Activated CD4-positive, alpha-beta T cell treated with anti-CD3 and anti-CD28 coated beads for 4 hours (primary cell): ENCODE results near the gene AGFG1.

Experiments used
- DNase-seq, 2 donors: peaks; one replicate each; pipeline ENCODE4 v3.0.0-alpha.2; 2020

AGFG1 gene

DNA sequence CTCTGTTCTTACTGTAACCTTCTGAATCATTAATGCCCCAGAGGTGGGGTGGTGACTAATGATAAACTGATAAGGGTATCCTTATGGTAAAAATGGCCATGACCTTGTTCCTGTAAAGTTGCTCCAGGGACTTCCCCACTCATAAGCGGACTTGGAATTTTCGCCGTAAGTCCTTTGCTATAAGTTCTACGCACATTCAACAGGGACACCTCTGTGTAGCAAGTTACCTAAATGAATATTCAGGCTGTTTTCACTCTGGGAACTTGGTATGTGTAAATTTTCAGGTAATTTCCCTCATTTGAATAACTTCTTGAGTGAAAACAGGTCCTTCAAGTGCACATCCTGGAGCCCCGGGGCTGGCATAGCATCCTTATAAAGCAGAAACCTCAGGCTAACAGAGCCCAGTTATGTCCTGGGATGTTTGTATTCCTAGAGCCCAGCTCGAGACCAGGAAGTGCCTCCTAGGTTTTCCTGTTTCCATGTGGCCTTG lies 9.4 kb upstream of the AGFG1 start:
- DNase-seq, result peak in 1 of 2 donors; percentile 34

DNA sequence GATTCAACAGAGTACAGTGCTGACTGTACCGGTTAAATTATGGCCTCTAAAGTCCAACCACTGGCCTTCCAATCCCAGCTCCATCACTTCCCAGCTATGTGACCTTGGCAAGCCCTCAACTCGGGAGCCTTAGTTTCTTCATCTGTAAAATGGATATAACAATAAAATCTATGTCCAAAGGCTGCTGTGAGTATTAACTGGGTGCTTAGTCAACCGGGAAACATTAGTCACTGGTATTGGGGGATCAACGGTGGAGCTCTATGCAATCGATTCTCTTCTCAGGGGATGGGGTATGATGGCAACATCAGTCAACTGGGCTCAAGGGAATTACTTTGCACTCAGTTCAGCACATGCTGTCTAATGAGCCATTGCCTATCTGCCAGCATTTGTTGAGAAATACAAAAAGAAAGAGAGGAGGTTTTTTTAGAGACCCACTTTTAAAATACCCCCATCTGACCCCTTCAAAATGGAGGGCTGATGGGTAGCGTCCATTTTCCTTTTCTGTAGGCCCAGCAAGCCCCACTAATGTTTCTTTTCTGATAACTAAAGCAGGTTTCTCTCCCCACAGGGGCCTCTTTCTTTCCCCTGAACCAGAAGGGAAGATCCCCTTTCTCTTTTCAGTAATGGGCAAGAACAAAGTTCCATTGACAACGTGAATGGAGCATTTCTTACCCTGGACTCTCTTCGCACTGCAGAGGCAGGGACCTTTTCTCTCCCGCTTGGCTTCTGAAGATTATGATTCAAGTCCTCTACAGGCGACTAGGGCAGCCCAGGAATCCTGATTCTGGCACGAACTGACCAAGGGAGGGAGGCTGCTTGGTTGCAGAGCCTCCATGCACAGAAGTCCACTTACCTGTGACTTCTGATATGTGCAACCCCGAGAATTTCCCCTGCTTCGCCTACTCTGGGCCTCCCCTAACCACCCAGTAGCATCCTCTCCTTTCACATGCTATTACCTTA lies 8.7 kb upstream of the AGFG1 start:
- DNase-seq, result peak in 1 of 2 donors; percentile 30

DNA sequence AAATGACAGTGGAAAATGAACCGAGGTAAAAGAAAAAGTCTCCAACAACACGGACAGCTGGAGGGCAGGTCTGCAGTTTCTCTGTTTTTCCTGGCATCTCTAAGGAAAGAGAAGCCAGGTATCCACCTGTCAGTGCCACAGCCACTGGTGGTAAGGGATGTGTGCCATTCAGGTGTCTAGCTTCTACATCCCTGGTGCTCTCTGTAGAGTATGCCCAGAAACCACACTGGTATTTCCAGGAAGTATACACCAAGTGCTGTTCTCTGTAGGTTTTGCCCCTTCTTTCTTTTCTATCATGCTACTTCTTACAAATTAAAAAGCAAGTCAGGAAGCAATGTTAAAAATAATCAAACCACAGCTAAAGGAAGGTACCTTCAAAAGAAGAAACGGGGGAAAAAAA lies 7.6 kb upstream of the AGFG1 start:
- peak; percentile 25 to 36 for DNase-seq

DNA sequence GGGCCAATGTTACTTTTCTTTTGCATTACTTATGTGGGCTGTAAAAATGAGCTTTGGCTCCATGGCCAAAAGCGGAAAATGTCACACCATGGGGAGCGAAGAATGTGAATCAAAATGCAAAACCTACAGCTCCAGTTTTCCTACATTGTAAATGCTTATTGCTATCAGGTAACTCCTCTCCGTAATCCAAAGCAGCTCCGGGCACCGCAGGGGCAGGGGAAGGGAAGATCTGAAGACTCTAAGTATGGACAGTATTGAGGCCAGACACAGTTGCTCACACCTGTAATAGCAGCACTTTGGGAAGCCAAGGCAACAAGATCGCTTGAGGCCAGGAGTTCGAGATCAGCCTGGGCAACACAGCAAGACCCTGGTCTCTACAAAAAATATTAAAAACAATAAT lies 7.1 kb upstream of the AGFG1 start:
- DNase-seq, result peak; percentile 26 to 29

DNA sequence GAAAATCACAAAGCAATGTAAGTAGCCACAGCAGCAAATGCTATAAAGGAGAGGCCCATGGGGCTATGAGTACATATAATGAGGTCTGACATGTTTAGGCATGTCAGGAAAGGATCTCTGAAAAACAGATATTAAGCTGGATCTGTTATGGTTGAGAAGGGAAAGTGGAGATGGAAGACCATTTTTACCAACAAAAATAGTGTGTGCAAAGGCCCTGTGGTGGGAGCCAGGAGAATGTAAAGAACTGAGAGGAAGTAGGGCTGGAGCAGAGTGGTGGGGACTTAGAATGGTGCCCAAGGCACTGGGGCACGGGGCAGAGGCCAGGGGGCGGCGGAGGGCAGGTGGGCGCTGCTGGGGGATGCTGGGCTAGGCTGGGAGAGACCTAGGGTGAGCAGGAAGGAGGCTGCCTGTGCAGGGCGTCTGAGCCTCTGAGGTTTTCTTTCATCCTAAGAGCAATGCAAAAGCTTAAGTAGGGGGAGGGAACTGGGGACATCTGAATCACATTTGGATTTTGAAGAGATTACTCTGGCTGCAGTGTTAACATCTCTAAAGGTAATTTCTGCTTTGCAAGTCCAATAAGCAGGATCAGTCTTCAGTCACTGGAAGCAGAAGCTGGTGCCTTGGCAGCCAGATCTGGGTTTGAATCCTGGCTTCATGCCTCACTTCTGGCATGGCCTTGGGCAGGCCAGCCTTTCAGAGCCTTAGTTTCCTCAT lies 4.9 kb upstream of the AGFG1 start:
- no peak for DNase-seq

- DNase-seq, result no peak
Measured at GRCh38 chr2:227471412-227471811, 544 bp upstream of the AGFG1 start.

DNA sequence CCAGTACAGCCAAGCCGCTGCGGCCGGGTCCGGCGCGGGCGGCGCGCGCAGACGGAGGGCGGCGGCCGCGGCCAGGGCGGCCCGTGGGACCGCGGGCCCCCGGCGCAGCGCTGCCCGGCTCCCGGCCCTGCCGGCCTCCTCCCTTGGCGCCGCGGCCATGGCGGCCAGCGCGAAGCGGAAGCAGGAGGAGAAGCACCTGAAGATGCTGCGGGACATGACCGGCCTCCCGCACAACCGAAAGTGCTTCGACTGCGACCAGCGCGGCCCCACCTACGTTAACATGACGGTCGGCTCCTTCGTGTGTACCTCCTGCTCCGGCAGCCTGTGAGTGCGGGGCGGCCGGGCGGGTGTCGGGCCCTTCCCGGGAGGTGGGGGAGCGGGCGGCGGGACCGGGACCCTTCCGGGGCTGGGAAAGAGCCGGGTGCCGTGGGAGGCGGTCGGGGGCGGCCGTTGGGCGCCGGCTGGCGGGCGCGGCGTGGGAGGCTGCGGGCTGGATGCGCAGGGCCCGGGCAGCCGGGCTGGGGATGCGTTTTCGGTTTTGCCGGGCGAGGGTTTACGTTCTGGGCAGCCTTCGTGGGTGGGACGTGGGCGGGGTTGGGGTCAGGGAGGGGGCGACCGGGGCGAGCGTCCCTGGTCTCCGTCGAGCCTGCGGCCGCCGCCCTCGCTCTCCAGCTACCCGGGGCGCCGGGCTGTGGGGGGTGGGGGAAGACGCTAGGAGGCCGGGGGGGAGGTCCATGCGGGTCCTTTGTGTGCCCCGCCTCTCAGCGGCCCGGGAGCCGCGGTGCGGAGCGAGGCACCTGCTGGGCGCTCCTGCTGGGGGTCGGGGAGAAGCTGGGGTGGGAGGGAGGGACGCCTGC lies 537 bp downstream of the AGFG1 start:
- DNase-seq, result peak; percentile 44 to 66

GRCh38 chr2:227473122-227473461 lies 1.1 kb downstream of the AGFG1 start:
- no peak for DNase-seq

DNA sequence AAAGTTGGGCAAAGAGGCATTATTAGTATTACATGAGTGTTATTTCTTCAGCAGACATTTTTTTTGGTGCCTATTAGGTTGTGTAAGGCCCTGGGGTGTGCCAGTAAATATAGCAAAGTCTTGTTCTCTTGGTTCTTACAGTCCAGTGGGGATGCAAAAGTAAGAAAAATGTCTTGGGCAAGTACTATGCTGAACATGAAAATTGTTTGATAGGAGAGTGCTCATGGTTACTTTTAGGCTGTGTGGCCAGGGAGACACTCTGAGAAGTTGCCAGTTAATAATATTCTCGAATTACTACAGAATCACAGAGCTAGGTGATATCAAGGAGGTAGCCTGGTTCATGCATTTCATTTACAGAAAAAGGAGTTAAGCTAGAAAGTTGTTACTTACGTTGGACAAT lies 1.9 kb downstream of the AGFG1 start:
- no peak for DNase-seq

GRCh38 chr2:227474410-227474809 lies 2.5 kb downstream of the AGFG1 start:
- no peak for DNase-seq

- DNase-seq, result no peak
Measured at GRCh38 chr2:227477291-227477690, 5.3 kb downstream of the AGFG1 start.

GRCh38 chr2:227479865-227480475 lies 8.0 kb downstream of the AGFG1 start:
- no peak for DNase-seq

DNA sequence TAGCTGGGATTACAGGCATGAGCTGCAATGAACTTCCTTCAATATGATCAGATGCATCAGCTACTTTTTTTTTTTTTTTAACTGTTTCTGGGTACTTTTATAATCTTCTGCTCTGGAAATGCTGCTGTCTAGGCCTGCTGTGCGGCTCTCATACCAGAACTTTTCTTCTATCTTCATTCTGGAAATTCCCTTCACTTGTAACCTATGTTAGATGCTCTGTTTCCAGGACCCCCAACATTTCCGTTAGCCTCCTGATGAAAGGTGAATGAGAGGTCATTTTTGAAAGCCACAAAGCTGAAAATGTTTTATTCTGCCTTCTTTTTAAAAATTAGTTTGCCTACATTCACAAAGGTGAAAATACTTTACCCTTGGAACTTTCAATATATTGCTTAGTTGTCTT lies 8.6 kb downstream of the AGFG1 start:
- DNase-seq, result no peak

DNA sequence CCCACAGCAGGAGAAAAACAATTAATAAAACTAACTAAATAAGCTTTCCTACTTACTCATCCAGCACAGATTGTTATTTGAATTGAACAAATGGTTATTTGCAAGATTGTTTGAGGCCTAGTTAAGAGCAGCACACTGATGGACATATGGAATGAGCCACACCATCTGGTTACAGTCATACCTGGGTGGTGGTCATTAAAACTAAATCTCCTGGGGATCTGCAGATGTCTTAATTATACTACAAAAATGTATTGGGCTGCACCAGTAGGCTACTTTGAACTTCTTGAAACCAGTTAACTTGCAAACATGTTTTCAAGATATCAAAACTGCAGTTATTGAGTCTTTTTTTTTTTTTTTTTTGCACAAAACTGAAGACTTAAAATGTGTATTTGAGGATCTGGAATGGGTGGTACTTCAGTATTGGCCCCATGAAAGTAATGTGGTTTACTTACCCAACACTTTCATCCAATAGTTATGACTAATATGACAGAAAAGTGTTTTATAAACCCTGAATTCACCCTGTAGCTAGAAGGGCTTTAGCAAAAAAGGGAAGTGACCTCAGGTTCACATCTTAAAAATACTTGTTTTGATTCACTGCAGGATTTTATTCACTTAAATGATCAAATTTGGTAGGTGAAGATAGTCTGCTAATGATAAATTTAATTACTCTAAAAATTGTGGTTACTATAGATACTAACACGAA lies 10.8 kb downstream of the AGFG1 start:
- no peak for DNase-seq

GRCh38 chr2:227485429-227485828 lies 13.5 kb downstream of the AGFG1 start:
- no peak for DNase-seq

- no peak for DNase-seq
Measured at GRCh38 chr2:227486688-227487087, 14.7 kb downstream of the AGFG1 start.

DNA sequence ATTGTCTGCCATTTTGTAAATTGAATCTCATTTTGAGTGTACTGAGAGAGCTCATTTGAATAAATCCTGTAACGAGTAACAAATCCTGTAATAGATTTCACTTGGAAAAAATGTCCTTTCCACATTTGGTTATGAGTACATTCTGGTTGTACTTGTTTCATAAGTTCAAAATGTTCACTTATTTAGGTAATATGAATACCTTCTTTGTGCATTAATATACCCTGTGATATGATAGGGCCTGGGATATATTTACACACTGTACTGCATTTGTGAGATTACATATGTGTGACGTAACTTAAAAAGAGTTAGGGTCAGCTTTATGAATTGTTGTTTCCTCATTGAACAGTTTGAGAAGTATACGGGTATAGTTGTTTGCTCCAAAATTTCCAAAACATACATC lies 16.1 kb downstream of the AGFG1 start:
- no peak for DNase-seq

DNA sequence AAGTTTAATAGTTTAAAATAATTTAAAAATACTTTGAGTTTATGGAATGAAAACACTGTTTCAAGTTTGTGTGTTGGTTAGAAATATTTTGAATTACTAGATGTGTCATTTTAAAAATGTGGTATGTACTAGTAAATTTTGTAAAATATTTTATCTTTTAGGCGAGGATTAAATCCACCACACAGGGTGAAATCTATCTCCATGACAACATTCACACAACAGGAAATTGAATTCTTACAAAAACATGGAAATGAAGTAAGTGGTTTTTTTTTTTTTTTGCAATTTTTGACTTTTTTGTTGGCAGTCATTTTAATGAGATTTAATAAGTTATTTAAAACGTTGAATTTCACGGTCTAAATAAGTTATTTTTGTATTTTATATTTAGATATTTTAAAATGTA lies 19.4 kb downstream of the AGFG1 start:
- no peak for DNase-seq

GRCh38 chr2:227493524-227493923 lies 21.6 kb downstream of the AGFG1 start:
- no peak for DNase-seq

GRCh38 chr2:227497158-227497557 lies 25.2 kb downstream of the AGFG1 start:
- DNase-seq, result no peak

DNA sequence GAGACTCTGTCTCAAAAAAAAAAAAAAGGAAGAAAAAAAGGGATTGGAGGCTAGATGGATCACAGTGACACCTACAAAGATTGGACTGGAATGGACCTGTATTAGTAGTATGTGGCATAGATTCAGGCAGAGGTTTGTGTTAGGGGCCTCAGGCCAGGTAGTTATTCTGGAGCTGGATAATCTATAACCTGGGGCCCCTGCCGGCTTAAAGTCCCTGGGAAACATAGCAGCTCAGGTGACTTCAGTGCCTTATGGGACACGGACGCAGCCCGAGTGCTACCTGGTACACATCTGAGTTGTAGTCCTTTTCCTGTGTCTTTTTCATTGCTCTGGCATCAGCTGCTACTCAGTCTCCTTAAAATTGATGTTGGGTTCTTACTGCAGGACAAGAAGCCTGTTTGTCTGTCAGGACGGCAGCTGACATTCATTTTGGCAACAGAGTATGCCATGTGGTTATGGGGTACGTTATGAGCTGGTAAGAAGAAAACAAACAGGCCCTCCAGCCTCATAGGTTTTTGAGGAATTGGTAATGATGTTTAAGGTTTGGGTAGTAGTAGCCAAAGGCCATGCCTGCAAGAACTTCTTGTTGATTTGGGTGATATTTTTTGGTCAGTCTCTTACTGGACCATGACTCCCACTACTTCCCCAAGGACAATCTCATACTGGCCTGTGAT lies 27.8 kb downstream of the AGFG1 start:
- no peak for DNase-seq

DNA sequence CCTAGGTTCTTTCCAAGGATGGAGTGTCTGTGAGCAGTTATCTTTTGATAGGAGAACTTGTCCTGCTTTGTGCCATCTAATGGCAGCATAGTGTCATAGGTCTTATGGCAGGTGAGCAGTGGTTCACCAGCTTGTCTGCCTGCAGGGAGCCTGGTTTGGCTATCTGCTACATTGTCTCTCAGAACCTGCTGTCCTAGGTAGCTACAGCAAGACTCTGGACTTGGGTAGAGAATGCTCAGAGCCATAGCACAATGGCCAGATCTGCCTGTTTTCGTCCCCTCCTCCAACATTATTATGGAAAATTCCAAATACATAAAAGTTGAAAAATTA lies 28.3 kb downstream of the AGFG1 start:
- no peak for DNase-seq
